GM12872 (cell line): Measurements from ENCODE around the gene KCP.

Experiments used
- CTCF ChIP-seq: IDR thresholded peaks from 3 replicates; pipeline ENCODE4 v1.5.1; 2011; ENCODE audit warnings: low read depth, mild to moderate bottlenecking, low read length, moderate library complexity; ENCODE audit not compliant: insufficient read depth

KCP gene

GRCh38 chr7:128909625-128910568 lies 612 bp downstream of the KCP start:
- TF ChIP-seq CTCF, result no peak

GRCh38 chr7:128908750-128909624 lies 1.5 kb downstream of the KCP start:
- TF ChIP-seq CTCF, result no peak

- TF ChIP-seq CTCF, result no peak
These were observed 3.5 kb downstream of the KCP start for GRCh38 chr7:128906766-128907559.

GRCh38 chr7:128906001-128906765 lies 4.3 kb downstream of the KCP start:
- TF ChIP-seq CTCF, result no peak

- TF ChIP-seq CTCF, result peak; percentile 70
These were observed 5.9 kb downstream of the KCP start for GRCh38 chr7:128904381-128905197.

GRCh38 chr7:128903621-128904361 lies 6.7 kb downstream of the KCP start:
- TF ChIP-seq CTCF, result no peak
